Liver (tissue), 3 donors: Measurements from ENCODE around the gene MYH14.

Source experiments
- ATF3 ChIP-seq: IDR thresholded peaks from 2 replicates; pipeline ENCODE4 v1.6.1; 2016; ENCODE audit warnings: antibody characterized with exemption
- CTCF ChIP-seq: fragments of 150-350 bp; IDR thresholded peaks from 2 replicates; pipeline ENCODE4 v1.5.1; 2017; ENCODE audit warnings: improper control_type of control experiment, low read depth, low read length; ENCODE audit not compliant: missing input control
- EGR1 ChIP-seq, 2 donors: IDR thresholded peaks; 2 replicates each; pipeline ENCODE4 v1.6.1; 2016 to 2018; ENCODE audit warnings: antibody characterized with exemption in 2 of 2, low read depth in 2 of 2
- FOXA1 ChIP-seq: IDR thresholded peaks from 2 replicates; pipeline ENCODE4 v1.6.1; 2016; ENCODE audit warnings: antibody characterized with exemption
- GABPA ChIP-seq, 2 donors: IDR thresholded peaks in 1 of 2; conservative IDR thresholded peaks in 1 of 2; 2 replicates each; pipeline ENCODE4 v1.6.1; 2016; ENCODE audit warnings: antibody characterized with exemption in 2 of 2, mild to moderate bottlenecking in 1 of 2, moderate library complexity in 1 of 2
- JUND ChIP-seq, 2 donors: IDR thresholded peaks; 2 replicates each; pipeline ENCODE4 v1.6.1; 2016; ENCODE audit warnings: antibody characterized with exemption in 2 of 2
- MAX ChIP-seq: IDR thresholded peaks from 2 replicates; pipeline ENCODE4 v1.6.1; 2016; ENCODE audit warnings: antibody characterized with exemption
- RAD21 ChIP-seq, 2 donors: IDR thresholded peaks; 2 replicates each; pipeline ENCODE4 v1.6.1; 2016; ENCODE audit warnings: antibody characterized with exemption in 2 of 2, mild to moderate bottlenecking in 2 of 2
- REST ChIP-seq: IDR thresholded peaks from 2 replicates; pipeline ENCODE4 v1.6.1; 2016; ENCODE audit warnings: antibody characterized with exemption, mild to moderate bottlenecking
- RXRA ChIP-seq, 2 donors: IDR thresholded peaks; 2 replicates each; pipeline ENCODE4 v1.6.1; 2017 to 2018; ENCODE audit warnings: antibody characterized with exemption in 2 of 2, mild to moderate bottlenecking in 1 of 2
- SP1 ChIP-seq: IDR thresholded peaks from 2 replicates; pipeline ENCODE4 v1.6.1; 2018; ENCODE audit warnings: antibody characterized with exemption, mild to moderate bottlenecking
- TAF1 ChIP-seq: conservative IDR thresholded peaks from 2 replicates; pipeline ENCODE4 v1.6.1; 2016; ENCODE audit warnings: antibody characterized with exemption, mild to moderate bottlenecking
- YY1 ChIP-seq: IDR thresholded peaks from 2 replicates; pipeline ENCODE4 v1.6.1; 2016; ENCODE audit warnings: antibody characterized with exemption, mild to moderate bottlenecking
- ZBTB33 ChIP-seq: IDR thresholded peaks from 2 replicates; pipeline ENCODE4 v1.6.1; 2016; ENCODE audit warnings: antibody characterized with exemption
- donor health status: healthy.
- donor health status: healthy.

GRCh38 chr19:50223439-50223716 lies 20.0 kb downstream of the MYH14 start:
- TF ChIP-seq FOXA1: no peak
- TF ChIP-seq CTCF: no peak
- no peak for TF ChIP-seq TAF1
- TF ChIP-seq RXRA (IDR thresholded peaks at IDR 0.05): no peak
- no peak for TF ChIP-seq MAX
- no peak for TF ChIP-seq ATF3
- no peak for TF ChIP-seq JUND (IDR thresholded peaks at IDR 0.05)
- TF ChIP-seq GABPA (IDR thresholded peaks at IDR 0.05 in 1 of 2, conservative IDR thresholded peaks at IDR 0.05 in 1 of 2): no peak
- TF ChIP-seq REST: no peak
- no peak for TF ChIP-seq ZBTB33
- no peak for TF ChIP-seq EGR1 (IDR thresholded peaks at IDR 0.05; ENCODE audit: low read depth in 2 of 2)
- TF ChIP-seq RAD21 (IDR thresholded peaks at IDR 0.05): no peak
- TF ChIP-seq SP1: no peak
- no peak for TF ChIP-seq YY1
